ENCODE results near the gene NR2F2.
A peak's percentile ranks its signal among the peaks of the same experiment; 100 is the strongest.

Gene NR2F2

GRCh38 chr15:96320703-96321638 is 9.5 kb upstream of the NR2F2 start:
- DNase-seq = no peak

GRCh38 chr15:96321639-96322535 is 8.6 kb upstream of the NR2F2 start:
- DNase-seq = no peak

GRCh38 chr15:96322536-96323318 is 7.8 kb upstream of the NR2F2 start:
- no peak for DNase-seq

GRCh38 chr15:96323319-96324145 is 7.0 kb upstream of the NR2F2 start:
- DNase-seq = no peak

GRCh38 chr15:96324192-96324895 is 6.2 kb upstream of the NR2F2 start:
- no peak for DNase-seq

- no peak for DNase-seq
Observed at GRCh38 chr15:96324940-96325540, 5.5 kb upstream of the NR2F2 start.

- DNase-seq = no peak
Observed at GRCh38 chr15:96325541-96326327, 4.8 kb upstream of the NR2F2 start.

- DNase-seq = no peak
Observed at GRCh38 chr15:96326328-96327154, 4.0 kb upstream of the NR2F2 start.

GRCh38 chr15:96327155-96327741 is 3.3 kb upstream of the NR2F2 start:
- peak; percentile 12 for DNase-seq

- no peak for DNase-seq
Observed at GRCh38 chr15:96328181-96328876, 2.2 kb upstream of the NR2F2 start.

GRCh38 chr15:96328877-96329195 is 1.7 kb upstream of the NR2F2 start:
- no peak for DNase-seq

- no peak for DNase-seq
Observed at GRCh38 chr15:96329403-96329981, 1.0 kb upstream of the NR2F2 start.

GRCh38 chr15:96330064-96330449 is 443 bp upstream of the NR2F2 start:
- DNase-seq = peak; percentile 58

- DNase-seq = no peak
Observed at GRCh38 chr15:96331144-96331944, 844 bp downstream of the NR2F2 start.

- no peak for DNase-seq
Observed at GRCh38 chr15:96331945-96332636, 1.6 kb downstream of the NR2F2 start.

- DNase-seq = no peak
Observed at GRCh38 chr15:96332637-96333121, 2.2 kb downstream of the NR2F2 start.

Measured in NCI-H146 (cell line).